K562 (cell line): ENCODE measurements around the gene SLC6A16. TPM values are rescaled to one million over a fixed set of nuclear protein-coding genes. Genes with fewer than 3 reads are reported as not detected.

Experiments used
- ATAC-seq: fragments of 200-7000 bp; cut with Tn5 transposase; 3 replicates; pipeline ENCODE4 v1.9.1; 2020; ENCODE audit warnings: moderate library complexity
- BruUV-seq: library from RNA; stranded (reverse); fragments of 400-500 nt; replicated peaks from 2 replicates; lab custom pipeline; 2021; lab: Mats Ljungman, UMichigan
- CTCF ChIA-PET: fragments of 300-600 bp; formaldehyde crosslinking; extraction: SDS; loops from one replicate; lab custom pipeline; 2021; ENCODE audit warnings: low intra/inter-chr PET ratio; lab: Yijun Ruan, JAX
- POLR2A ChIA-PET: fragments of 300-600, 350-650 bp; sonication (Branson Sonifier 250); formaldehyde crosslinking; extraction: SDS; loops from one replicate; lab custom pipeline; 2021; ENCODE audit warnings: antibody characterized with exemption, inconsistent platforms; lab: Yijun Ruan, JAX
- DNase-seq, 4 experiments: peaks; one replicate each; pipeline versions ENCODE4 v3.0.0 to v3.0.0-alpha.2; 2011 to 2018; ENCODE audit warnings: low spot score in 3 of 4, mixed read lengths in 3 of 4; ENCODE audit errors: extremely low read depth in 1 of 4
- FAIRE-seq: peaks from 2 replicates; lab custom pipeline; 2011; peaks lifted over from hg19 to GRCh38; lab: Jason Lieb, UNC
- H2AFZ ChIP-seq: 2 replicates; pipeline ENCODE4 v1.6.0; 2011; ENCODE audit warnings: low read depth, low read length, control low read depth, inconsistent platforms
- H3K27ac ChIP-seq: fragments of 200-600 bp; 3 replicates; pipeline ENCODE4 v1.8.0; 2011; ENCODE audit warnings: low read depth, mild to moderate bottlenecking, control low read depth, inconsistent platforms, low read length, moderate library complexity, mixed read lengths; ENCODE audit errors: extremely low read depth
- H3K27me3 ChIP-seq, 2 experiments: fragments of 300-600 bp in 1 of 2; 2 replicates in 1 of 2; 3 replicates in 1 of 2; pipeline versions ENCODE4 v1.6.0 to v1.8.0; 2011; ENCODE audit warnings: inconsistent platforms in 2 of 2, low read length in 2 of 2, mild to moderate bottlenecking in 1 of 2, mixed read lengths in 1 of 2, moderate library complexity in 1 of 2; ENCODE audit not compliant: control insufficient read depth in 2 of 2, insufficient read depth in 2 of 2
- H3K36me3 ChIP-seq: fragments of 300-600 bp; 3 replicates; pipeline ENCODE4 v1.8.0; 2011; ENCODE audit warnings: mild to moderate bottlenecking, low read length, inconsistent platforms; ENCODE audit not compliant: control insufficient read depth, insufficient read depth
- H3K4me1 ChIP-seq, 2 experiments: fragments of 200-600 bp in 1 of 2; replicated peaks in 1 of 2; 2 replicates in 1 of 2; 3 replicates in 1 of 2; pipeline versions ENCODE4 v1.5.1 to v1.8.0; 2011; ENCODE audit warnings: inconsistent platforms in 2 of 2, low read length in 2 of 2, mild to moderate bottlenecking in 1 of 2, mixed read lengths in 1 of 2, moderate library complexity in 1 of 2; ENCODE audit not compliant: control insufficient read depth in 2 of 2, insufficient read depth in 2 of 2
- H3K4me2 ChIP-seq: 2 replicates; pipeline ENCODE4 v1.6.1; 2011; ENCODE audit warnings: low read length, control low read depth, inconsistent platforms, mixed read lengths; ENCODE audit not compliant: insufficient read depth
- H3K4me3 ChIP-seq: fragments of 200-600 bp; sonication (generic), shearing (Covaris generic); 2 replicates; pipeline ENCODE4 v1.5.1; 2016; ENCODE audit warnings: control low read depth, inconsistent platforms
- H3K79me2 ChIP-seq: fragments of 200-600 bp; 3 replicates; pipeline ENCODE4 v1.8.0; 2011; ENCODE audit warnings: low read length, inconsistent platforms; ENCODE audit not compliant: control insufficient read depth, insufficient read depth
- H3K9ac ChIP-seq, 2 experiments: 2 replicates each; pipeline versions ENCODE4 v1.6.0 to v1.6.1; 2011; ENCODE audit warnings: low read depth in 2 of 2, low read length in 2 of 2, control low read depth in 1 of 2, inconsistent platforms in 1 of 2, mild to moderate bottlenecking in 1 of 2, mixed read lengths in 1 of 2; ENCODE audit not compliant: insufficient read depth in 1 of 2
- H3K9me1 ChIP-seq: one replicate; pipeline ENCODE4 v1.6.0; 2011; ENCODE audit warnings: inconsistent platforms, mild to moderate bottlenecking, low read length, moderate library complexity; ENCODE audit not compliant: control insufficient read depth, insufficient read depth
- H3K9me3 ChIP-seq: replicated peaks from 2 replicates; pipeline ENCODE4 v1.5.1; 2011; ENCODE audit warnings: low read depth, low read length, inconsistent platforms; ENCODE audit not compliant: control insufficient read depth, insufficient read depth
- H4K20me1 ChIP-seq: replicated peaks from 2 replicates; pipeline ENCODE4 v1.6.1; 2011; ENCODE audit warnings: low read length, inconsistent platforms, mixed read lengths; ENCODE audit not compliant: control insufficient read depth, insufficient read depth
- AFF1 ChIP-seq, 2 experiments: fragments of 450-650 bp; IDR thresholded peaks; 2 replicates each; pipeline ENCODE4 v1.6.1; 2018; ENCODE audit warnings: mild to moderate bottlenecking in 2 of 2, low read depth in 1 of 2; ENCODE audit not compliant: partially characterized antibody in 2 of 2
- FOXA3 ChIP-seq, 2 experiments: fragments of 450-650 bp in 1 of 2; sonication (generic) in 1 of 2; formaldehyde crosslinking; IDR thresholded peaks in 1 of 2; conservative IDR thresholded peaks in 1 of 2; 2 replicates each; pipeline versions ENCODE4 v1.4.0 to v1.8.0; 2020 to 2022; ENCODE audit warnings: mild to moderate bottlenecking in 2 of 2, missing genetic modification reagents in 1 of 2
- FOXP1 ChIP-seq: sonication (generic); formaldehyde crosslinking; IDR thresholded peaks from 2 replicates; pipeline ENCODE4 v1.8.0; 2022; ENCODE audit warnings: mild to moderate bottlenecking, missing genetic modification reagents
- GABPB2 ChIP-seq: fragments of 250-450 bp; sonication (Bioruptor Pico); conservative IDR thresholded peaks from 2 replicates; pipeline ENCODE4 v1.5.1; 2021; ENCODE audit warnings: mild to moderate bottlenecking
- HIVEP1 ChIP-seq: fragments of 250-450 bp; sonication (Bioruptor Pico); IDR thresholded peaks from 2 replicates; pipeline ENCODE4 v1.4.0; 2020; ENCODE audit warnings: mild to moderate bottlenecking
- ILF3 ChIP-seq: fragments of 450-650 bp; IDR thresholded peaks from 2 replicates; pipeline ENCODE4 v1.6.1; 2018; ENCODE audit warnings: antibody characterized with exemption, mild to moderate bottlenecking, moderate library complexity, borderline replicate concordance
- RBM22 ChIP-seq: fragments of 200-400 bp; formaldehyde crosslinking; IDR thresholded peaks from 2 replicates; pipeline ENCODE4 v1.6.1; 2018; ENCODE audit warnings: low read length, low read depth; ENCODE audit not compliant: poor library complexity, severe bottlenecking
- SIX5 ChIP-seq, 2 experiments: IDR thresholded peaks; 2 replicates each; pipeline ENCODE4 v1.6.1; 2011; ENCODE audit warnings: low read length in 2 of 2, borderline replicate concordance in 1 of 2, low read depth in 1 of 2, mild to moderate bottlenecking in 1 of 2, moderate library complexity in 1 of 2; ENCODE audit not compliant: insufficient read depth in 1 of 2
- SMARCA4 ChIP-seq: fragments of 450-650 bp; IDR thresholded peaks from 2 replicates; pipeline ENCODE4 v1.6.1; 2016
- TAF15 ChIP-seq: fragments of 200-400 bp; formaldehyde crosslinking; IDR thresholded peaks from 2 replicates; pipeline ENCODE4 v1.6.1; 2017; ENCODE audit warnings: mild to moderate bottlenecking, low read depth, low read length, moderate library complexity
- TCF7 ChIP-seq: sonication (generic); IDR thresholded peaks from 2 replicates; pipeline ENCODE4 v1.6.1; 2016; ENCODE audit warnings: antibody characterized with exemption, borderline replicate concordance
- XRCC4 ChIP-seq: IDR thresholded peaks from one replicate; pipeline ENCODE4 v1.6.1; 2011; ENCODE audit not compliant: insufficient read depth, insufficient read length; ENCODE audit errors: extremely low read depth
- ZBTB33 ChIP-seq: sonication (generic); formaldehyde crosslinking; IDR thresholded peaks from 2 replicates; pipeline ENCODE4 v1.8.1; 2023; ENCODE audit warnings: mild to moderate bottlenecking, missing genetic modification reagents
- ZNF507 ChIP-seq: conservative IDR thresholded peaks from 2 replicates; pipeline ENCODE4 v1.6.1; 2017; ENCODE audit warnings: missing genetic modification characterization, missing compliant biosample characterization
- ZNF785 ChIP-seq: fragments of 250-450 bp; sonication (Bioruptor Pico); IDR thresholded peaks from 2 replicates; pipeline ENCODE4 v1.4.0; 2020; ENCODE audit warnings: mild to moderate bottlenecking
- WGBS: fragments of 100-300 bp; shearing (Covaris generic); methylation state at CpG from one replicate; pipeline ENCODE4 v1.1.6; 2016; ENCODE audit warnings: low coverage, mixed read lengths; ENCODE audit not compliant: insufficient coverage; ENCODE audit errors: missing lambda C conversion rate; 5-methylcytosine and 5-hydroxymethylcytosine counted together
- in situ Hi-C: fragments of 300-500 bp; cut with MboI; formaldehyde crosslinking; loops from 4 replicates; pipeline ENCODE4 v1.15.0; 2018; ENCODE audit warnings: inconsistent platforms, mixed read lengths
- intact Hi-C: fragments of 100-400 bp; cut with micrococcal nuclease; formaldehyde crosslinking; loops from 2 replicates; pipeline ENCODE4 v1.14.2; 2022
- polyA plus RNA-seq, 8 experiments: library from polyadenylated mRNA; depleted of rRNA in 4 of 8; stranded (reverse) in 5 of 8; unstranded in 3 of 8; fragments of >200 nt; fragmentation: Nextera tagmentation in 2 of 8; fragmentation: Illumina TruSeq in 1 of 8; extraction: Ambion mirVana in 2 of 8; extraction: Trizol in 1 of 8; gene quantifications; 2 replicates each; pipeline versions ENCODE4 v1.2.1 to v1.2.3, GENCODE V29; 2011 to 2014; ENCODE audit warnings: inconsistent platforms in 1 of 8, missing spikeins in 1 of 8
- total RNA-seq, 7 experiments: library from RNA; depleted of rRNA in 6 of 7; stranded (reverse); fragments of >200 nt in 6 of 7; fragmentation: Illumina TruSeq in 2 of 7; extraction: Trizol in 2 of 7; gene quantifications; 2 replicates each; pipeline versions ENCODE4 v1.2.1 to v1.2.3, GENCODE V29; 2011 to 2021; ENCODE audit warnings: low replicate concordance in 1 of 7

Gene SLC6A16
- total and polyA plus RNA-seq, 9 of the 15 experiments (the other 6 are each of a cell fraction or from before 2014, with no cell fraction given): 0.05 to 0.95 (median 0.36) TPM

GRCh38 chr19:49249933-49250332, 75.1 kb downstream of the SLC6A16 start (continued):
- no peak for TF ChIP-seq AFF1 (IDR thresholded peaks at IDR 0.05; ENCODE audit: low read depth in 1 of 2, partially characterized antibody in 2 of 2)

- CTCF ChIA-PET: no interaction called here
- Histone ChIP-seq H3K79me2 (no peaks in the 10 kb centered on the region), H3K9ac (no peak overlapping the region), H3K9me1 (no peaks in the 10 kb centered on the region), H2AFZ (no peak overlapping the region), H3K27me3 (peaks cover 22 to 29% of the 10 kb centered on the region in 2 experiments; a peak in 4 of 5 replicates), H3K4me3 (no peak overlapping the region), H3K4me1 (no peaks in the 10 kb centered on the region), H3K9me3 (peaks cover 2% of the 10 kb centered on the region; the same call in 1 of the 2 replicates), H3K36me3 (no peaks in the 10 kb centered on the region), H4K20me1 (no peaks in the 10 kb centered on the region), H3K27ac (no peak overlapping the region), H3K4me2 (no peak overlapping the region)
- 0% methylated on average over 1 of the region's 2 CpGs for WGBS
- intact Hi-C loops: no loop called here
- ATAC-seq (no peak), FAIRE-seq (no peak), DNase-seq (no peak)
- in situ Hi-C loops: no loop called here
- no TSS peak for BruUV-seq
- POLR2A ChIA-PET: no interaction called here
- no peak for TF ChIP-seq FOXP1
- no peak for TF ChIP-seq ZNF785
- no peak for TF ChIP-seq RBM22
- no peak for TF ChIP-seq TAF15
- TF ChIP-seq SIX5 (IDR thresholded peaks at IDR 0.05; ENCODE audit: borderline replicate concordance in 1 of 2, insufficient read depth in 1 of 2, low read depth in 1 of 2, low read length in 2 of 2): no peak
- no peak for TF ChIP-seq ILF3
- no peak for TF ChIP-seq TCF7
- no peak for TF ChIP-seq GABPB2
- no peak for TF ChIP-seq XRCC4
- TF ChIP-seq FOXA3 (CRISPR knock-in tag; conservative IDR thresholded peaks at IDR 0.05 in 1 of 2, IDR thresholded peaks at IDR 0.05 in 1 of 2): no peak
- TF ChIP-seq HIVEP1: no peak
- TF ChIP-seq SMARCA4: no peak
- TF ChIP-seq ZBTB33 (CRISPR knock-in tag): no peak
- TF ChIP-seq ZNF507 (tag): no peak
These were observed 77.3 kb downstream of the SLC6A16 start for GRCh38 chr19:49247676-49248075.
